ENCODE measurements around the gene SIX5.

DNA sequence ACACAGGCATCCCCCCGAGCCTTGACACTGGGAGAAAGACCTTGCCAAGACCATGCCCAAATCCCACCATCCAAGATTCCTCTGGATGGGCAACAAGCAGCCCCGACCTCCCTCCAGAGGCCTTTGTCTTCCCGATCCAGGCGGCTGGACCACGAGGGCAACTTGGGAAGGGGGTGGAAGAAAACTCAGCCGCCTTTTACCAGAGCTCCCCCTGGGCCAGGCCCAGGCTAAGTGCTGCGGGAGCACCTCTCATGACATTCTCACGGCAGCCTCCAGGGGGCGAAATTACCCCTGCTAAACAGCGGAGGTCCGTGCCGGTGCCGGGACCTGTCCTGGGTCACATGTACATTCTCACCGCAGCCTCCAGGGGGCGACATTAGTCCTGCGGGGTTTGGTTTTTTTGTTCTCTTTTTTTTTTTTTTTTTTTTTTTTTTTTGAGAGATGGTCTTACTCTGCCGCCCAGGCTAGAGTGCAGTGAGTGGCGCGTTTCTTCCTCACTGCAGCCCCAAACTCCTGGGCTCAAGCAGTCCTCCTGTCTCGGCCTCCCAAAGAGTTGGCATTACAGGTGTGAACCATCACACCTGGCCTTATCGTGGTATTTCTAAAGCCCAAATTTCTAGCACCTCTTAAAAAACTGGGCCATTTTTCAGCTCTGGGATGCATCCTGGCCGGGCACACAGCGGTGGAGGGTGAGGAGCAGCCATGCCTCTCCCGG is 48.1 kb upstream of the SIX5 start:
- TF ChIP-seq YY1 (IDR thresholded peaks at IDR 0.05; ENCODE audit: insufficient read depth, insufficient read length), result no peak
- TF ChIP-seq ZNF274 (IDR thresholded peaks at IDR 0.05; ENCODE audit: low read depth, low read length), result no peak
